Esophagus muscularis mucosa (tissue), 4 donors: ENCODE measurements around the gene NADSYN1. TPM values are rescaled to one million over a fixed set of nuclear protein-coding genes. Genes with fewer than 3 reads are reported as not detected.

ENCODE experiments used
- DNase-seq: peaks from one replicate; pipeline ENCODE4 v3.0.0-alpha.2; 2017; ENCODE audit errors: extremely low spot score
- H3K27ac ChIP-seq, 4 donors: fragments of 200-600 bp; sonication (generic); replicated peaks in 1 of 4; 1 replicate in 3 of 4; 2 replicates in 1 of 4; pipeline ENCODE4 v1.5.1; 2016 to 2019; ENCODE audit warnings: mild to moderate bottlenecking in 1 of 4
- H3K27me3 ChIP-seq, 4 donors: fragments of 200-600 bp; sonication (generic); one replicate each; pipeline versions ENCODE4 v1.5.1 to v1.6.0; 2016 to 2019
- H3K36me3 ChIP-seq, 4 donors: fragments of 200-600 bp; sonication (generic); one replicate each; pipeline ENCODE4 v1.5.1; 2016 to 2019
- H3K4me1 ChIP-seq, 4 donors: fragments of 200-600 bp; sonication (generic); one replicate each; pipeline ENCODE4 v1.5.1; 2016 to 2019
- H3K4me3 ChIP-seq, 4 donors: fragments of 200-600 bp; sonication (generic); 1 replicate in 2 of 4; 2 replicates in 2 of 4; pipeline ENCODE4 v1.5.1; 2016 to 2019; ENCODE audit warnings: mild to moderate bottlenecking in 4 of 4, moderate library complexity in 1 of 4
- H3K9me3 ChIP-seq, 4 donors: fragments of 200-600 bp; sonication (generic); 1 replicate in 3 of 4; 2 replicates in 1 of 4; pipeline ENCODE4 v1.5.1; 2016 to 2019
- CTCF ChIP-seq, 3 experiments: fragments of 200-600 bp in 2 of 3; fragments of 450-650 bp in 1 of 3; sonication (generic) in 2 of 3; IDR thresholded peaks; one replicate each; pipeline ENCODE4 v1.5.1; 2017 to 2019; ENCODE audit warnings: antibody characterized with exemption in 3 of 3, mild to moderate bottlenecking in 2 of 3, moderate library complexity in 1 of 3
- EP300 ChIP-seq: sonication (generic); formaldehyde crosslinking; IDR thresholded peaks from one replicate; pipeline ENCODE4 v1.6.1; 2017; ENCODE audit warnings: antibody characterized with exemption
- POLR2A ChIP-seq: fragments of 450-650 bp; IDR thresholded peaks from one replicate; pipeline ENCODE4 v1.6.1; 2017; ENCODE audit warnings: antibody characterized with exemption, moderate library complexity, mild to moderate bottlenecking, low read depth
- POLR2AphosphoS5 ChIP-seq, 2 donors: sonication (generic); formaldehyde crosslinking; IDR thresholded peaks; one replicate each; pipeline ENCODE4 v1.6.1; 2017; ENCODE audit warnings: antibody characterized with exemption in 2 of 2
- WGBS: methylation state at CpG from one replicate; pipeline ENCODE4 v1.1.5; 2018; 5-methylcytosine and 5-hydroxymethylcytosine counted together
- intact Hi-C: fragments of 100-400 bp; cut with DNase I; formaldehyde crosslinking; loops from one replicate; pipeline ENCODE4 v1.15.1; 2023
- total RNA-seq, 4 donors: library from RNA; depleted of rRNA; stranded (reverse); fragments of >200 nt; gene quantifications; one replicate each; pipeline versions ENCODE4 v1.1.0 to v1.2.1, GENCODE V29; 2016

Gene NADSYN1
- total RNA-seq, 4 donors from 2014 or later, result 38.4 to 44.4 (median 42.2) TPM

GRCh38 chr11:71447791-71448256 lies 5.2 kb upstream of the NADSYN1 start:
- no peak for DNase-seq
- Histone ChIP-seq H3K36me3 (peaks cover 0 to 23% (median 22%) of the 10 kb centered on the region in 4 donors), H3K27me3 (no peaks in the 10 kb centered on the region), H3K4me1 (peaks cover 24 to 43% (median 39%) of the 10 kb centered on the region in 4 donors), H3K27ac (peak overlapping the region; percentile 78 to 84 (median 82)), H3K4me3 (peak overlapping the region; percentile 70 to 93 (median 74)), H3K9me3 (no peaks in the 10 kb centered on the region)
- TF ChIP-seq POLR2A (no peak), CTCF (IDR thresholded peaks at IDR 0.05) (no peak)
- intact Hi-C loops, result no loop called here
- 1% methylated on average over 7 of the region's 31 CpGs for WGBS

GRCh38 chr11:71448257-71449171 lies 4.5 kb upstream of the NADSYN1 start, which contains the start of gene DHCR7:
Gene DHCR7 (minus strand): TSS chr11:71448393. CDS start chr11:71444952, 3,441 bp downstream.
- WGBS, result 2% methylated on average over 22 of the region's 78 CpGs
- Histone ChIP-seq H3K36me3 (peaks cover 0 to 16% (median 15%) of the 10 kb centered on the region in 4 donors), H3K4me3 (peak within 1 kb of the TSS; percentile 70 to 93 (median 74)), H3K27ac (peak within 1 kb of the TSS; percentile 78 to 84 (median 82)), H3K4me1 (peaks cover 24 to 44% (median 40%) of the 10 kb centered on the region in 4 donors), H3K27me3 (no peaks in the 10 kb centered on the region), H3K9me3 (no peaks in the 10 kb centered on the region)
- intact Hi-C loops, result no loop called here
- TF ChIP-seq POLR2A (peak; percentile 20), EP300 (no peak), POLR2AphosphoS5 (IDR thresholded peaks at IDR 0.05) (peak; percentile 78 to 82), CTCF (IDR thresholded peaks at IDR 0.05) (peak in 1 of 3 experiments; percentile 18)
- DNase-seq, result peak; percentile 96

- H3K4me1 ChIP-seq, result peaks cover 35 to 55% (median 51%) of the 10 kb centered on the region in 4 donors
- peak overlapping the region; percentile 78 to 84 (median 82) for H3K27ac ChIP-seq
- H3K27me3 ChIP-seq, result no peaks in the 10 kb centered on the region
- H3K36me3 ChIP-seq, result peaks cover 0 to 6% (median 5%) of the 10 kb centered on the region in 4 donors
- DNase-seq, result no peak
- no peaks in the 10 kb centered on the region for H3K9me3 ChIP-seq
- TF ChIP-seq POLR2AphosphoS5 (IDR thresholded peaks at IDR 0.05), result no peak
- TF ChIP-seq CTCF (IDR thresholded peaks at IDR 0.05), result no peak
- no peak for TF ChIP-seq EP300
- TF ChIP-seq POLR2A, result no peak
- peak overlapping the region in 3 of 4 donors; percentile 70 to 93 (median 72) for H3K4me3 ChIP-seq
- WGBS, result 65% methylated on average over 6 of the region's 6 CpGs
- intact Hi-C loops, result no loop called here
Observed at GRCh38 chr11:71449596-71449995, 3.4 kb upstream of the NADSYN1 start.

- Histone ChIP-seq H3K27ac (no peak overlapping the region), H3K36me3 (peaks cover 2 to 8% (median 6%) of the 10 kb centered on the region in 4 donors), H3K4me1 (peaks cover 36 to 61% (median 54%) of the 10 kb centered on the region in 4 donors), H3K4me3 (no peak overlapping the region), H3K27me3 (no peaks in the 10 kb centered on the region), H3K9me3 (no peaks in the 10 kb centered on the region)
- DNase-seq, result no peak
- intact Hi-C loops, result no loop called here
- 71% methylated on average over 2 of the region's 2 CpGs for WGBS
- TF ChIP-seq POLR2A (no peak), POLR2AphosphoS5 (IDR thresholded peaks at IDR 0.05) (no peak), EP300 (no peak), CTCF (IDR thresholded peaks at IDR 0.05) (no peak)
Observed at GRCh38 chr11:71450507-71450906, 2.5 kb upstream of the NADSYN1 start.
